HG02798 (cell line): Measurements from ENCODE around the gene KCNQ1OT1.

Experiments used
- ATAC-seq: cut with Tn5 transposase; IDR thresholded peaks from one replicate; pipeline ENCODE4 v1.9.1; 2021; ENCODE audit warnings: mild to moderate bottlenecking; ENCODE audit not compliant: unreplicated experiment, poor library complexity

The KCNQ1OT1 gene

DNA sequence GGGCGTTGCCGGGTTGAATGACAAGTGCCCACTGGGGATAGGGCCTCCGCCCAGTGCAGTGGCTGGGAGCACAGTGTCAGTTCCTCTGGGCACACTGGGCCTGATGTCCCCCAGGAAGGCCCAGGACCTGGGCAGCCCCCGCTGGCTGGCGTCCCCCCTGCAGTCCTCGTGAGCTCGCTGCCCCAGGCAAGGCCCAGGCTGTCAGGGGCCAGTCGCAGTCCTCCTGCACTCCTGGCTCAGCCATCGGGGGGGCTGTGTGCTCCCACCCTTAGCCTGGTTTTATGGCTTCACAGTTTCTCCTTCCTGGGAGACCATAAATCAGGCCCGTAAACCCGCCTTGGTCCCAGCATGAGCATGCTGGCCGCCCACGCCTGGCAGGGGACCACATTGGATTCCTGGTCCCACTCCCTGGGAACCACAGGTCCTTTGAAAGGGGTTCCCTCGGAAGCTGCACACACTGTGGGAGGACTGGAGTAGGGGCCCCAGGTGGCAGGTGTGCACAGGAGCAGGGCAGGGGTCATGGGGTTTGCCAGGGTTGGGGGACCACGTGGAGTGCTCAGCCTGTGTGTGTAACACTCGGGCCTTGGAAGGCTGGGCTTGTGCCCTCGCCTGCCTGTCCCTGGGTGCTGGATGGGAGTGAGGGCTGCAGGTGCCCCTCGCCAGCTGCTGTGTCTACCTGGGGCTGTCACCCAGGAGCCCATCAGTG lies 113.6 kb downstream of the KCNQ1OT1 start:
- ATAC-seq: no peak

GRCh38 chr11:2585566-2586086 lies 114.2 kb downstream of the KCNQ1OT1 start:
- ATAC-seq: no peak

GRCh38 chr11:2584812-2585565 lies 114.8 kb downstream of the KCNQ1OT1 start:
- no peak for ATAC-seq

DNA sequence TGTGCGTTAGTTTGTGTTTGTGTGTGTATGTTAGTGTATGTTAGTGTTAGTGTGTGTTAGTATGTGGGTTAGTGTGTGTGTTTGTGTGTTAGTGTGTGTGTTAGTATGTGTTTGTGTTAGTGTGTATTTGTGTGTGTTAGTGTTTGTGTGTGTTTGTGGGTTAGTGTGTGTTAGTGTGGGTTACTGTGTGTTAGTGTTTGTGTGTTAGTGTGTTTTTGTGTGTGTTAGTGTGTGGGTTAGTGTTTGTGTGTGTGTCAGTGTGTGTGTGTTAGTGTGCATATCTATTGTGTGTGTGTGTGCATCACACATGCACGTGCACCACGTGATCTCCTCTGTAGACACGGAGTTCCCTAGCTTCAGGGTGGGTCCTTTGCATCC lies 115.4 kb downstream of the KCNQ1OT1 start:
- ATAC-seq: no peak

GRCh38 chr11:2583605-2583958 lies 116.2 kb downstream of the KCNQ1OT1 start:
- no peak for ATAC-seq

DNA sequence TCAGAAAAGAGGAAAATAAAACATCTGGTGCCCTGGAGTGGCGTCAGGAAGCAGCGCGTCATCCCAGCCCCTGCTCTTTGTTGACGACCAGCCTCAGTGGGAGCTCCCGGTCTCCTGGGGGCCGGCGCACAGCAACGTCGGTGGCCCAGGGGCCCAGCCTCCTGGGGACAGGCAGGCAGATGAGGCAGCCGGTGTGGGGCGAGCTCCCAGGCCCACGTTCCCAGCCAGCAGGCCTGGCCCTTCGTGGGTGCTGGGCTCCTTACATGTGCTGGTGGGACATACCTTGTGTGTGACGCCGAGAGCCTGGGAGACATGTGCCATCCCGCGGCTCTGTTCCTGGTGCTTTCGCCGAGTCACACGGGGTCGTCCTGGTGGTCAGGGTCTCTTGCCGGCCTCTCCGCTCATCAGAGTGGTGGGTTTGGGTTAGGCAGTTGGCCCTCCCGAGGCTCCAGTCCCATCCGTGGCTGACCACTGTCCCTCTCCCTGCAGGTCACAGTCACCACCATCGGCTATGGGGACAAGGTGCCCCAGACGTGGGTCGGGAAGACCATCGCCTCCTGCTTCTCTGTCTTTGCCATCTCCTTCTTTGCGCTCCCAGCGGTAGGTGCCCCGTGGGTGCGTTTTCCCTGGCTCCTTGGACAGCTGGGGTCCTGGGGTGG lies 116.7 kb downstream of the KCNQ1OT1 start:
- no peak for ATAC-seq

DNA sequence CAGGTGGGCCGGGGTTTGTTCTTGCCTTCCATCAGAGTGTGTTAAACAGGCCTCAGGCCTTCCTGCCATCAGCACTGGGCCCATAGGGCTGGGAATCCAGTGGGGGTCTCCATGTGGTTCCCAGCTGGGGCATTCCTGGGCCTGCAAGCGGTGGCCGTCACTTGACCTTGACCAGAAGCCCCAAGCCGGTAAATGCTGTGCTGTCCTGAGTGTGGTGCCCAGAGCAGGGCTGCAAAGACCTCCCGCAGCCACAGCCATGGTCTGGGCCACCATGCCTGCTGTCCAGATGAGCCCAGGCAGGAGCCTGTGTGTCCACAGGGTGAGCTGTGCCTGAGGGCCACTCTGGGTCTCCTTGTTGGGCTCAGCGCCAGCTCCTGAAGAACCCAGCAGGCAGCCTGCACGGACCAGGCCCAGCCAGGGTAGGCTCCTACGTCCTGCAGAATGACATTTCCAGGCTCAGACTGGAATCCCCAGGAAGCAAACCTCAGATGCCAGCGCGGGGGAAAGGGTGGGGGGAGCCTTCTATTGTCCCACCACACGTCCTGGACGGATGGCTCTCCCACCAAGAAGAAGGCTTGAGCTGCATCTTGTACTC lies 117.3 kb downstream of the KCNQ1OT1 start:
- no peak for ATAC-seq

- no peak for ATAC-seq
These were observed 117.9 kb downstream of the KCNQ1OT1 start for GRCh38 chr11:2581931-2582350.

DNA sequence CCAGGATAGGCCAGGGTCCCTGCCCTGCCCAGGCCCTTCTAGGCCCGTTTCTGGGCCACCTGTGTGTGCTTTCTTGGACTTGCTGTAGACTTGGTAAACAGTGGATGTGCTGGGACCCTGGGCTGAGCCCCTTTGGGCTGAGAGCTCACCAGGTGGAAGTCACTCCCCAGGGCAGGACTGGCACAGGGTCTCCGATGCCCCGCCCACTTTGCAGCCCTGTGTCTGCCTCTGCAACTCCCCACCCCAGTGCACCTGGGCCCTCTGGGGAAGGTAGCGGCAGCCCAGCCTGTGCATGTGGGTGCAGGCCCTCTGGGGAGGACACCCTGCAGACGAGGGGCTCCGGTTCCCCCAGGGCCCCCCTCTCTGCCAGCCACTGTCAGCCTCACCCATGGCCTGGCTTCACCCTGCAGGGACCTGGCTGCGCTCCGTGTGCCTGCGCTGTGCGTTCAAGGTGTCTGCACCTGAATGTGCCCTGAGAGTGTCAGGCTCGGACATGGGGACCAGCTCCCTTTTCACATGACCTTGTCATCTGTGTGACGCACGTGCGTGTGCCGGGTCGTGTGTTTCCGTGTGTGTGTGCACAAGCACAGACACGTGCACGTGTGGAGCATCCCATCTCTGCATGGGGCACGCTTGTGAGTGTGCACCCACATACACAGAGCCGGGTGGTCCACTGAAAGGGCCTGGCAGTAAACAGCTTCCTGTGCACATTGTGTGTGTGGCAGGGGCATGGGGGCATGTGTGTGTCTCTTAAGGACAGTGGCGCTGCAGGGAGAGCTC lies 118.5 kb downstream of the KCNQ1OT1 start:
- no peak for ATAC-seq

GRCh38 chr11:2580571-2581001 lies 119.2 kb downstream of the KCNQ1OT1 start:
- ATAC-seq: no peak

DNA sequence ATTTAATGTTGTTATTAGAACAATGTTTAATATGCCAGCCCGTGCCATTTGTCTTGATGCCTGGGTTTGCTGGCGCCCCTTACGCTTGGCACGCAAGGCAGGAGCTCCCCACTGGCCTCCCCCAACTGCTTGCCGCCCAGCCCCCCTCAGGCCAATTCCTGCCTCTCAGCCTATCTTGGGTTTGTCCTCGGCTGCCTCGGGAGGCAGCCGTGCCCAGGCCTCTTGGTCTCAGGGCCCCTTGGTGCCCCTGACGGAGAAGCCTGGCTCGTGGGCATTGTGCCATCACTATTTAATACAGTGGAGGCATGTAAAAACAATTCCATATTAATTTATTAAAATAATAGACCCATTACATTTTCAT lies 119.8 kb downstream of the KCNQ1OT1 start:
- ATAC-seq: no peak

GRCh38 chr11:2579315-2580060 lies 120.3 kb downstream of the KCNQ1OT1 start:
- ATAC-seq: no peak

GRCh38 chr11:2578929-2579270 lies 120.9 kb downstream of the KCNQ1OT1 start:
- no peak for ATAC-seq

- no peak for ATAC-seq
These were observed 121.5 kb downstream of the KCNQ1OT1 start for GRCh38 chr11:2577991-2578928.

GRCh38 chr11:2577031-2577990 lies 122.5 kb downstream of the KCNQ1OT1 start:
- ATAC-seq: no peak

DNA sequence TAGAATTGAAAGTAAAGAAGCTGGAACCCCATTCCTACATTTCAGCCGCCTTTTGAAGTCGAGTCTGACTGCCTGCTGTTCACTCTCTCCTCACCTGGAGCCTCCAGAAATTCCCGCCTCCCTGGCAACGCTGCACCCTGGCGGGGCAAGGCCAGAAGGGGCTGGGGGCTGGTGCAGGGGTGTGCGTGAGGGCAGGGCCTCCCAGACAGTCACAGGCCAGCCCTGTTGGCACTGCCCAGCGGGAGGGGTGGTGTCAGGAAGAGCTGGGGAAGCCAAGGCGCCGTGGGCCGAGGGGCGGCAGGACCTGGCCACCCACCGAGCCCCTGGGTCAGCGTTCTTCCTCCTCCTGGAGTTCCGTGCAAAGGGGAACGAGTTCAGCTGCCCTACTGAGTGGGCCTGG lies 123.2 kb downstream of the KCNQ1OT1 start:
- ATAC-seq: no peak

- no peak for ATAC-seq
These were observed 123.7 kb downstream of the KCNQ1OT1 start for GRCh38 chr11:2576111-2576510.
